ENCODE data around the gene KSR1. TPM values are rescaled to one million over a fixed set of nuclear protein-coding genes. Genes with fewer than 3 reads are reported as not detected.

The KSR1 gene
- total RNA-seq, 6 experiments from 2014 or later, result 5.9 to 12.9 (median 8.7) TPM

DNA sequence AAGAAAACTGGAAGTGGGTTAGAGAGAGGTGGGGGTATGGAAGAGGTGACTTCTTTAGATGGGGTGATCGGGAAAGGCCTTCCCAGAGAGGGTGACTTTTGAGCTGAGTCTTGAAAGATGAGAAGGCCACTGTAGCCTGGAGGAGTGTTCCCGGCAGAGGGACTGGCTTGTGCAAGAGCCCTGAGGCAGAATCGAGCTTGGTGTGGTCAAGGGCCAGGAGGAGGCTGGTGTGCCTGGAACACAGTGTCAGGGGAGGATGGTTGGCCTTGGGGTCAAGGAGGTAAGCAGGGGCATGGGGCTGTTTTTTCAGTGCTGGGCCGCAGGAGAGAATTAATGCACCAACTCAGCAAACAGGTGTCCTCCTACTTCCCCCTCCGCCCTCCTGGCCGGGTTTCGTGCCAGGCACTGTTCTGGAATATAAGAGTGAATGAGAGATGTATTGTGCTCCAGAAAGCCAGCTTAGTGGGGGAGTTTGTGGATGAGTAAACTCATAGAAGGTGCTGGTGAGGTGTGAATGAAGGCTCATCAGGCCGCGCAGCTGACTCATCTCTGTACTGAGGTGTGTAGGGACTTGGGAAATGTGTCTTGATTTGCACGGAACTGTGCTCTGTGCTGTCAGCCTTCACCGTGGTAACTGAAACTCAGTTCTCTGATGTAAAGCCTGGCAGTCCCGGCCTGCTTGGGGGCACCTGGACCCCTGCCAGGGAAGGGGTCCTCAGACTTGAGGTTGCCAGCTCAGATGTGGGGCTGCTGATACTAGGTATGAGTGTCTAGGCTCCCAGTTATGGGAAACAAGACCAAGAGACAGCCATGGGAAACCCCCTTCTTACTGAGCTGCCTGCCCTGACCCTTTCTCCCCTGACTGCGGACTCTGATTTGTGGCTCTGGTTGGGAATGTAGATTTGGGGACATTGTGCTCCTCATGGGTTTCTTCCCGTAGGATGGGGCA lies 15.3 kb downstream of the KSR1 start:
- H3K4me1 ChIP-seq, result peaks cover 0 to 3% (median 0%) of the 10 kb centered on the region in 4 donors
- TF ChIP-seq POLR2A (IDR thresholded peaks at IDR 0.05), result no peak
- TF ChIP-seq, protein P1, sequence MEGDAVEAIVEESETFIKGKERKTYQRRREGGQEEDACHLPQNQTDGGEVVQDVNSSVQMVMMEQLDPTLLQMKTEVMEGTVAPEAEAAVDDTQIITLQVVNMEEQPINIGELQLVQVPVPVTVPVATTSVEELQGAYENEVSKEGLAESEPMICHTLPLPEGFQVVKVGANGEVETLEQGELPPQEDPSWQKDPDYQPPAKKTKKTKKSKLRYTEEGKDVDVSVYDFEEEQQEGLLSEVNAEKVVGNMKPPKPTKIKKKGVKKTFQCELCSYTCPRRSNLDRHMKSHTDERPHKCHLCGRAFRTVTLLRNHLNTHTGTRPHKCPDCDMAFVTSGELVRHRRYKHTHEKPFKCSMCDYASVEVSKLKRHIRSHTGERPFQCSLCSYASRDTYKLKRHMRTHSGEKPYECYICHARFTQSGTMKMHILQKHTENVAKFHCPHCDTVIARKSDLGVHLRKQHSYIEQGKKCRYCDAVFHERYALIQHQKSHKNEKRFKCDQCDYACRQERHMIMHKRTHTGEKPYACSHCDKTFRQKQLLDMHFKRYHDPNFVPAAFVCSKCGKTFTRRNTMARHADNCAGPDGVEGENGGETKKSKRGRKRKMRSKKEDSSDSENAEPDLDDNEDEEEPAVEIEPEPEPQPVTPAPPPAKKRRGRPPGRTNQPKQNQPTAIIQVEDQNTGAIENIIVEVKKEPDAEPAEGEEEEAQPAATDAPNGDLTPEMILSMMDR (IDR thresholded peaks at IDR 0.05), result no peak
- H3K27ac ChIP-seq, result no peak overlapping the region
- no peaks in the 10 kb centered on the region for H3K27me3 ChIP-seq
- no peak for ATAC-seq
- no peaks in the 10 kb centered on the region for H3K9me3 ChIP-seq
- no peak for DNase-seq
- H3K36me3 ChIP-seq, result no peaks in the 10 kb centered on the region
- intact Hi-C loops (cut with DNase I), result no loop called here
- WGBS (ENCODE audit: insufficient coverage, low coverage, low lambda C conversion rate, missing lambda C conversion rate), result 64% methylated on average over 8 of the region's 14 CpGs
- no peak overlapping the region for H3K4me3 ChIP-seq

DNA sequence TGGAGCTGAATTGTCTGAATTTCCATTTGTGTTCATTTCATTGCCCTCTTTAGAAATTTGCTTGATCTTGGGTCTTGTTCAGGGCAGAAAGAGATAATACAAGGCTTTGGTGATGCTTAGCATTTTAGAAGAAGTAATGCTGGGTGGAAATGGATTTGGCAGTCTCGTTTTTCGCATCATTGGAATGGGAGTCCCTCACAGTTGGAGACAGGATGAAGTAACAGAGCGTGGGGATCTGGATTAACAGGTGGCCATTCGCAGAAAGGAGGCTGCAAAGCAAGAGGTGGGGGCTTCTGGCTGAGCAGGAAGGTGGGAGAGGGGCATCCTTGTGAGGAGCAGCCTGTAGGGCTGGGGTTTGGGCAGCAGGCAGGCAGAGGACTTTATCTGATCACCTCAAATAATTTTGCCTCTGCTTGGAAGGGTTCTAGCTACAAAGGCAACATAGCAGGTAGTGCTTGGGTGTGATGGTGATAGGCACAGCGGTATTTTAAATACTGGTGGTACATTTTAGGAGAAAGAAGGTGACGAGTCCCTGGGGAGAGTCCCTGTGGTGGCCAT lies 17.0 kb downstream of the KSR1 start:
- intact Hi-C loops (cut with DNase I), result no loop called here
- Histone ChIP-seq H3K27ac (no peak overlapping the region), H3K27me3 (no peaks in the 10 kb centered on the region), H3K4me3 (no peak overlapping the region), H3K9me3 (no peaks in the 10 kb centered on the region), H3K4me1 (peaks cover 0 to 3% (median 0%) of the 10 kb centered on the region in 4 donors), H3K36me3 (no peaks in the 10 kb centered on the region)
- DNase-seq (no peak), ATAC-seq (peak in 1 of 4 donors; percentile 29)
- TF ChIP-seq POLR2A (IDR thresholded peaks at IDR 0.05), result no peak
- WGBS (ENCODE audit: insufficient coverage, low coverage, low lambda C conversion rate, missing lambda C conversion rate), result 79% methylated on average over 6 of the region's 6 CpGs

DNA sequence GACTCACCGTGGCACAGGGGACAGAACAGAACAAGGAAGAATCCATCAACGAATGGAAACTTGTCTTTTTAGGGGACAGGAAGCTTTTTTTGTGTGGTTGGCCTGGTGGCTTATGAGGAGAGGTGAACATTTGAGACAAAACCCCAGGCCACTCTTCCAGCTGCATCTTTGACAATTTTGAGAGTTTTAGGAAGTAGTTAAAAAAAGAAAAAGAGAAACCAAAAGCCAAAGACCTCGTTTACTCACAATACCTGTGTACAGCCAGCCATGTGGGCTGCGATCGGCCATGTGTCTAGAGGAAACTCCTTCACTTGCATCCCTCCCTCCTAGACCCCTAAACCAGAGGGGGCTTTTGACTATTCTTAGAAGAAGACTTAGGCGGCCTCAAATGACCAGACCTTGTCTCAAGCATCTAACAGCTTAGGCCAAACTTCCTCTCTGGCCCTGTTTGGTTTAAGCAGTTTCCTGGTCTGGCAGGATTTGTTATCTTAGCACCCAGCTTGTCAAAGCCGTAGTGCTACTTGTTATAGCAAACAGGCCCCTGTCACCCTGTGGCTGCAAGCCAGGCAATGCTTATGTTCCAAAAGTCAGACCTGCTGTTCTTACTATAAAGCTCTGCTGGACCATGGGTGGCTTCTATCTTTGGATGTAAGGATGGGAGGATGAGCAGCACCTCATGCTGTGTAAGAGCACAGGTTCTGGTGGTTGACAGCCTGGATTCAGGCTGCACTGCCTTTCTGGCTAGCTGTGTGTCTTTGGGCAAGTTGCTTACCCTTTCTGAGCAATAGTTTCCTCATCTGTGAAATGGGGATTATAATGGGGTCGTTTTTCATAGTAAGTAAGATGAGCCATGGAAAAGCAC lies 17.7 kb downstream of the KSR1 start:
- peak overlapping the region in 1 of 3 donors; percentile 17 for H3K27ac ChIP-seq

DNA sequence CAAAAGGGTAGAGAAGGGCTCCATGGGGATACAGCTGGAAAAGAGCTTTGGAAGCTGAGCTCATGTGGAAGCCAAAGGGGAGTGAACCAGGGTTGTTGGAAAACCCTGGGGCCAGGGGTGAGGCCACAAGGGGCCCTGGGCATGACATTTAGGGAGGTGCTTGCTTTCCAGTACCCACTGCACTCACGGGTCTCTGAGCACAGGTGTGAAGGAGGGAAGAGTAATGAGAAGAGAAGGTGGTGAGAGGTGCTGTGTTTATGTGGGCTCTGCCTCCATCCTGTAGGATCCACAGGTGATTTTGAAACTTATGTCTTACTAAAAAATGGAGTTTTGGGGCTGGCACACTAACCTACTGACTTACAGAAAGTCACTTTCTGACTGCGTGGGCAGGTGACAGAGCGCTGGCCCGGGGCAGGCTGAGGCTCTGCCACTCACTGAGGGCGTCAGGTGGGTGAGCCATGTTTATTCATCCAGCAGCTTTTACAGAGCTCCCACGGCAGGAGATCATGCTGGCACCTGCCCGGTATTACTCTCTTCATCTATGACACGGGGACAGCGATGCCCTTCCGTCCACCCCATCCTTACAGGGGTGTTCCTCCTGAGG lies 18.9 kb downstream of the KSR1 start:
- Histone ChIP-seq H3K36me3 (no peaks in the 10 kb centered on the region), H3K27me3 (no peaks in the 10 kb centered on the region), H3K4me3 (no peak overlapping the region), H3K4me1 (peaks cover 0 to 3% (median 0%) of the 10 kb centered on the region in 4 donors), H3K9me3 (no peaks in the 10 kb centered on the region), H3K27ac (no peak overlapping the region)
- no peak for ATAC-seq
- WGBS (ENCODE audit: insufficient coverage, low coverage, low lambda C conversion rate, missing lambda C conversion rate), result 78% methylated on average over 10 of the region's 10 CpGs
- intact Hi-C loops (cut with DNase I), result no loop called here
- peak in 1 of 3 donors; percentile 33 for DNase-seq
- TF ChIP-seq POLR2A (IDR thresholded peaks at IDR 0.05), result no peak
- TF ChIP-seq, protein P1 (IDR thresholded peaks at IDR 0.05), result no peak

More for the DNA sequence above, 17.7 kb downstream of the KSR1 start:
- H3K4me1 ChIP-seq, result peaks cover 0 to 3% (median 0%) of the 10 kb centered on the region in 4 donors
- H3K27me3 ChIP-seq, result no peaks in the 10 kb centered on the region
- intact Hi-C loops (cut with DNase I), result no loop called here
- no peaks in the 10 kb centered on the region for H3K9me3 ChIP-seq
- ATAC-seq, result peak; percentile 52 to 66 (median 55)
- no peaks in the 10 kb centered on the region for H3K36me3 ChIP-seq
- peak in 1 of 3 donors; percentile 46 for DNase-seq
- no peak overlapping the region for H3K4me3 ChIP-seq
- WGBS (ENCODE audit: insufficient coverage, low coverage, low lambda C conversion rate, missing lambda C conversion rate), result 34% methylated on average over 8 of the region's 8 CpGs
- TF ChIP-seq, protein P1 (IDR thresholded peaks at IDR 0.05), result no peak
